ENCODE measurements around the gene PRDM4. TPM values are rescaled to one million over a fixed set of nuclear protein-coding genes. Genes with fewer than 3 reads are reported as not detected.

Gene PRDM4
- total RNA-seq, 1 experiment from 2014 or later: 20.5 TPM

- TF ChIP-seq MLX (CRISPR knock-in tag; IDR thresholded peaks at IDR 0.05) (no peak), CREB1 (CRISPR knock-in tag; IDR thresholded peaks at IDR 0.05) (no peak), CREM (CRISPR knock-in tag; IDR thresholded peaks at IDR 0.05) (peak; percentile 84), E2F4 (CRISPR knock-in tag; IDR thresholded peaks at IDR 0.05; ENCODE audit: borderline replicate concordance, low read depth) (no peak)
These were observed at the start of gene PRDM4 (continued) for GRCh38 chr12:107760809-107761501.

- ChIA-PET CTCF (no interaction called here), POLR2A (interaction anchor here (0.6 kb wide), 1 partner anchor 132 kb away, joined by 5 read pairs; no protein-coding TSS in a partner anchor)
- H3K36me3 Mint-ChIP-seq: no peaks in the 10 kb centered on the region
- peaks cover 2% of the 10 kb centered on the region for H3K27me3 Mint-ChIP-seq (ENCODE audit: low read depth)
- no peak overlapping the region for H3K27ac Mint-ChIP-seq
- TF ChIP-seq ATF3 (CRISPR knock-in tag; conservative IDR thresholded peaks at IDR 0.05) (no peak), NR1H2 (CRISPR knock-in tag; IDR thresholded peaks at IDR 0.05) (no peak), PREB (CRISPR knock-in tag; IDR thresholded peaks at IDR 0.05; ENCODE audit: borderline replicate concordance) (no peak), MXD4 (CRISPR knock-in tag; IDR thresholded peaks at IDR 0.05; ENCODE audit: borderline replicate concordance) (no peak), TP53 (CRISPR knock-in tag; IDR thresholded peaks at IDR 0.05) (no peak), OVOL2 (CRISPR knock-in tag; IDR thresholded peaks at IDR 0.05; ENCODE audit: borderline replicate concordance) (no peak), MLX (CRISPR knock-in tag; IDR thresholded peaks at IDR 0.05) (no peak), CREM (CRISPR knock-in tag; IDR thresholded peaks at IDR 0.05) (no peak), FOXP1 (CRISPR knock-in tag; IDR thresholded peaks at IDR 0.05; ENCODE audit: borderline replicate concordance) (no peak), EMX1 (CRISPR knock-in tag; IDR thresholded peaks at IDR 0.05) (no peak), GABPB1 (CRISPR knock-in tag; IDR thresholded peaks at IDR 0.05) (no peak), RELA (CRISPR knock-in tag; IDR thresholded peaks at IDR 0.05; ENCODE audit: borderline replicate concordance) (no peak), ZBTB43 (CRISPR knock-in tag; IDR thresholded peaks at IDR 0.05) (no peak), ZNF281 (CRISPR knock-in tag; IDR thresholded peaks at IDR 0.05) (no peak), STAT6 (CRISPR knock-in tag; conservative IDR thresholded peaks at IDR 0.05; ENCODE audit: low read depth) (no peak), SP1 (CRISPR knock-in tag; conservative IDR thresholded peaks at IDR 0.05) (no peak), ZNF416 (CRISPR knock-in tag; IDR thresholded peaks at IDR 0.05) (no peak), E2F1 (CRISPR knock-in tag; IDR thresholded peaks at IDR 0.05) (no peak)
- ATAC-seq: no peak
- no peak for DNase-seq (ENCODE audit: low spot score)
- H3K4me1 Mint-ChIP-seq: peaks cover 5% of the 10 kb centered on the region; the same call in 1 of the 2 replicates
- H3K4me3 Mint-ChIP-seq: no peak overlapping the region
- no peaks in the 10 kb centered on the region for H3K9me3 Mint-ChIP-seq
These were observed 46.7 kb upstream of the PRDM4 start for GRCh38 chr12:107807471-107808150.
